HG02885 (cell line): ENCODE results near the gene PHF2.

Experiments used
- ATAC-seq: cut with Tn5 transposase; IDR thresholded peaks from one replicate; pipeline ENCODE4 v1.9.1; 2021; ENCODE audit warnings: mild to moderate bottlenecking; ENCODE audit not compliant: unreplicated experiment, poor library complexity

Gene PHF2

GRCh38 chr9:93686880-93687236 lies 110.5 kb downstream of the PHF2 start:
- ATAC-seq = no peak

- ATAC-seq = no peak
Measured at GRCh38 chr9:93690618-93691017, 114.2 kb downstream of the PHF2 start.

DNA sequence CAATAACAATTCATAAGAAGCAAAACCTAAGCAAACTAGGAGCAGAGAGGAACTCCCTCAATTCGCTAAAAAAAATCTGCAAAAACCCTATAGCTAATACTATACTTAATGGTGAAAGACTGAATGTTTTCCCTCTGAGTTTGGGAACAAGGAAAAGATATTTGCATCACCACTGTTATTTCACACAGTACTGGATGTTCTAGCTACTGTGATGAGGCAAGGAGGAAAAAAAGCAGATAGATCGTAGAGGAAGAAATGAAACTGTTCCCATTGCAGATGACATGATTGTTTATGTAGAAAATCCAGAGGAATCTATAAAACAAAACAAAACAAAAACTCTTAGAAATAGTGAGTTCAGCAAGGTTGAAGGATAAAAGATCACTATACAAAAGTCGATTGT lies 116.7 kb downstream of the PHF2 start:
- no peak for ATAC-seq

GRCh38 chr9:93697352-93698139 lies 121.2 kb downstream of the PHF2 start:
- ATAC-seq = no peak

GRCh38 chr9:93698140-93698908 lies 121.9 kb downstream of the PHF2 start:
- ATAC-seq = no peak

GRCh38 chr9:93699650-93700049 lies 123.3 kb downstream of the PHF2 start:
- no peak for ATAC-seq

DNA sequence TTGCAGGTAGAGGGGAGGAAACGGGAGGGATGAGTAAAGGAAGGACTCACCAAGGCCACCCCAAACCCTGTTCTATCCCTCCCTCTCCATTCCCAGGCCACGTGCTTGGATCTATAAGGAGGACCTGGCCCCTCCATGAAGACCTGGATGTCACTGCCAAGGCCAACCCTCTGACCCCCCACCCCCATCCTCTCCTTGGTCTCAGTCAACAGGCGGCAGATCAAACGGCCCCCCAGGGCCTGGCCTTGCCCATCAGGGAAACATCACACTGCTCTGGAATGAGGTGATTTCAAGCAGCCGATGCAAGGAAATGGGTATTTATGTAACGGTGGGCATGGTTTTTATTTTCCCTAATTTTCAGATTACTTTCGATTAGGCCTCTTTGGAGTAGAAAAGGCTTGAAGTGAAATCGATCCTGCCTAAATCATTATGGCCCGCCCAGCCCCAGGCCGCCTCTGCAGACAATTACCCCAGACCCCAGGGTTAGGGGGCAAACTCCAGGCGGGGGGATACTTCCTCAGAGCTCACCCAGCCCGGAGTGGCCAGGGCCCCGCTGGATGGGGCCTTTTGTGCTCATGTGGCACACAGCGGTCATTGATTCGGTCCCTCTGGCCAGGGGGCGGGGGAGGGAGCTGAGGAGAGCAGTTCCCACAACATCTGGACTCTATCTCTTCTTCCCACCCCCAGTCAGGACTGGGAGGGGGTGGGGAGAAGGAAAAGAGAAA lies 125.3 kb downstream of the PHF2 start:
- ATAC-seq = no peak

- no peak for ATAC-seq
Measured at GRCh38 chr9:93702261-93702660, 125.9 kb downstream of the PHF2 start.

- no peak for ATAC-seq
Measured at GRCh38 chr9:93708289-93708986, 132.1 kb downstream of the PHF2 start.

- ATAC-seq = no peak
Measured at GRCh38 chr9:93708987-93709302, 132.6 kb downstream of the PHF2 start.

GRCh38 chr9:93709600-93710369 lies 133.4 kb downstream of the PHF2 start:
- ATAC-seq = no peak

DNA sequence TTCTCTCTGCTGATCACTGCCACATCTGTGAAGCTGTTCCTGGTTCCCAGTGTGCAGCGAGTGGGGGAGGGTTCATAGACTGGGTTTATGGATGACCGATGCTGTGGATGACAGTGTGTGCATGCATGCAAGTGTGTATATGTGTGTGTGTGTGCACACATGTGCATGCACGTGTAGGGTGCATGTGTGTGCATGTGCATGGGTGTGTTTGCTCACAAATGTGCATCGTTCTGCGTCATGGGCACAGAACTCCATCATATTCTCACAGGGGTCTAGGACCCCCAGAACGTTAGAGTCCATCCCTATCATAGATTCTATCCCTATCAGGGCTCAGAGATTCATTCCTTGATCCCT lies 134.0 kb downstream of the PHF2 start:
- ATAC-seq = no peak

- no peak for ATAC-seq
Measured at GRCh38 chr9:93711002-93711401, 134.6 kb downstream of the PHF2 start.

- ATAC-seq = no peak
Measured at GRCh38 chr9:93712896-93713295, 136.5 kb downstream of the PHF2 start.

GRCh38 chr9:93713716-93714115 lies 137.3 kb downstream of the PHF2 start:
- ATAC-seq = no peak

- ATAC-seq = no peak
Measured at GRCh38 chr9:93721417-93721965, 145.1 kb downstream of the PHF2 start.

GRCh38 chr9:93724852-93725251 lies 148.5 kb downstream of the PHF2 start:
- no peak for ATAC-seq

DNA sequence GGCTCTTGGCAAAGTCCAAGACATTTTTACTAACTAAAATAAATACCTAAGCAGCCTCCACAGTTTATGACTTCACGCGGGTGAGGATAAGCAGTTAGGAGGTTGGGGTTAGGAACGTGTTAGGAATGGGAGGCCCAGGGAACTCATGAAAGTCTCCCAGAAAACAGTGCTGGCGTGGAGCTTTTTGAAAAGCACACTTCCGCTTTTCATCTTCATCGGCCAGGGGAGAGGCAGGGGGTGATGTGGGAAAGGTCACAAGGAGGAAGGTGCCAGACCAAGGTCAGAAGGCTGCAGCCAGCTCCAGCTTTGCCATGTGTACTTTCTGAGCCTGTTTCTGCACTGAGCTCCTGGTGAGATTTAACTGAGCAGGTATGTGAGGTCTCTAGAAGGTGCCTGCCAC lies 149.0 kb downstream of the PHF2 start:
- no peak for ATAC-seq

GRCh38 chr9:93726147-93726546 lies 149.8 kb downstream of the PHF2 start:
- ATAC-seq = no peak
